Type B pancreatic cell (in vitro differentiated cells): ENCODE measurements around the gene DDR1. TPM values are rescaled to one million over a fixed set of nuclear protein-coding genes. Genes with fewer than 3 reads are reported as not detected.

Experiments
- DNase-seq: peaks from one replicate; pipeline ENCODE4 v3.0.0; 2021; ENCODE audit warnings: mixed read lengths; ENCODE audit not compliant: unreplicated experiment; ENCODE audit errors: extremely low spot score
- H3K27ac Mint-ChIP-seq: 2 replicates; pipeline ENCODE4 v1.8.0; 2021; ENCODE audit warnings: mild to moderate bottlenecking, mixed read lengths
- H3K27me3 Mint-ChIP-seq: 2 replicates; pipeline ENCODE4 v1.8.0; 2021; ENCODE audit warnings: mixed read lengths
- H3K36me3 Mint-ChIP-seq: 2 replicates; pipeline ENCODE4 v1.8.0; 2021; ENCODE audit warnings: mixed read lengths
- H3K4me1 Mint-ChIP-seq: one replicate; pipeline ENCODE4 v1.8.0; 2021; ENCODE audit warnings: mixed read lengths; ENCODE audit not compliant: unreplicated experiment
- H3K4me3 Mint-ChIP-seq: 2 replicates; pipeline ENCODE4 v1.8.0; 2021; ENCODE audit warnings: mild to moderate bottlenecking, mixed read lengths
- H3K9me3 Mint-ChIP-seq: 2 replicates; pipeline ENCODE4 v1.8.0; 2021; ENCODE audit warnings: mixed read lengths
- total RNA-seq: library from RNA; stranded (reverse); gene quantifications from 2 replicates; pipeline ENCODE4 v1.2.1, GENCODE V29; 2021; ENCODE audit warnings: low replicate concordance
- TF ChIP-seq, protein P1 (sequence below): fragments of 200-600 bp; sonication (generic); conservative IDR thresholded peaks from 2 replicates; pipeline ENCODE4 v1.5.0; 2021; ENCODE audit warnings: antibody characterized with exemption, mild to moderate bottlenecking

The DDR1 gene
- total RNA-seq, 1 donor from 2014 or later: 197 TPM

DNA sequence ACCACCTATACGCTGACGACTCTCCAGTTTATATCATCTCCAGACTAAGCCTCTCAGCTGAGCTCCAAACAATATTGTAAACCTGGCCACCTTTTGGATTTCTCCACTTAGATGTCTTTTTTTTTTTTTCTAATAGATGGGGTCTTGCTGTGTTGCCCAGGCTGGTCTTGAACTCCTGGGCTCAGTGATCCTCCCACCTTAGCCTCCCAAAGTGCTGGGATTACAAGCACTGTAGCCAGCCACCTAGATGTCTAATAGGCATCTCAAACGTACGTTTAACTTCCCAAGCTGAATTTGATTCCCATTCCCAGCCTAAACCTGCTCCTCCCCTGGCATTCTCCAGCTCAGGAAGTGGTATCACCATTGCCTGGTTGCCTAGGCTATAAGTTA is 5.2 kb downstream of the DDR1 start:
- peaks cover 23% of the 10 kb centered on the region for H3K36me3 Mint-ChIP-seq
- no peaks in the 10 kb centered on the region for H3K27me3 Mint-ChIP-seq
- TF ChIP-seq, protein P1, sequence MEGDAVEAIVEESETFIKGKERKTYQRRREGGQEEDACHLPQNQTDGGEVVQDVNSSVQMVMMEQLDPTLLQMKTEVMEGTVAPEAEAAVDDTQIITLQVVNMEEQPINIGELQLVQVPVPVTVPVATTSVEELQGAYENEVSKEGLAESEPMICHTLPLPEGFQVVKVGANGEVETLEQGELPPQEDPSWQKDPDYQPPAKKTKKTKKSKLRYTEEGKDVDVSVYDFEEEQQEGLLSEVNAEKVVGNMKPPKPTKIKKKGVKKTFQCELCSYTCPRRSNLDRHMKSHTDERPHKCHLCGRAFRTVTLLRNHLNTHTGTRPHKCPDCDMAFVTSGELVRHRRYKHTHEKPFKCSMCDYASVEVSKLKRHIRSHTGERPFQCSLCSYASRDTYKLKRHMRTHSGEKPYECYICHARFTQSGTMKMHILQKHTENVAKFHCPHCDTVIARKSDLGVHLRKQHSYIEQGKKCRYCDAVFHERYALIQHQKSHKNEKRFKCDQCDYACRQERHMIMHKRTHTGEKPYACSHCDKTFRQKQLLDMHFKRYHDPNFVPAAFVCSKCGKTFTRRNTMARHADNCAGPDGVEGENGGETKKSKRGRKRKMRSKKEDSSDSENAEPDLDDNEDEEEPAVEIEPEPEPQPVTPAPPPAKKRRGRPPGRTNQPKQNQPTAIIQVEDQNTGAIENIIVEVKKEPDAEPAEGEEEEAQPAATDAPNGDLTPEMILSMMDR: no peak
- no peaks in the 10 kb centered on the region for H3K9me3 Mint-ChIP-seq
- H3K27ac Mint-ChIP-seq: peak overlapping the region; percentile 78
- H3K4me3 Mint-ChIP-seq: no peak overlapping the region
- H3K4me1 Mint-ChIP-seq: peaks cover 43% of the 10 kb centered on the region
- DNase-seq: no peak

DNA sequence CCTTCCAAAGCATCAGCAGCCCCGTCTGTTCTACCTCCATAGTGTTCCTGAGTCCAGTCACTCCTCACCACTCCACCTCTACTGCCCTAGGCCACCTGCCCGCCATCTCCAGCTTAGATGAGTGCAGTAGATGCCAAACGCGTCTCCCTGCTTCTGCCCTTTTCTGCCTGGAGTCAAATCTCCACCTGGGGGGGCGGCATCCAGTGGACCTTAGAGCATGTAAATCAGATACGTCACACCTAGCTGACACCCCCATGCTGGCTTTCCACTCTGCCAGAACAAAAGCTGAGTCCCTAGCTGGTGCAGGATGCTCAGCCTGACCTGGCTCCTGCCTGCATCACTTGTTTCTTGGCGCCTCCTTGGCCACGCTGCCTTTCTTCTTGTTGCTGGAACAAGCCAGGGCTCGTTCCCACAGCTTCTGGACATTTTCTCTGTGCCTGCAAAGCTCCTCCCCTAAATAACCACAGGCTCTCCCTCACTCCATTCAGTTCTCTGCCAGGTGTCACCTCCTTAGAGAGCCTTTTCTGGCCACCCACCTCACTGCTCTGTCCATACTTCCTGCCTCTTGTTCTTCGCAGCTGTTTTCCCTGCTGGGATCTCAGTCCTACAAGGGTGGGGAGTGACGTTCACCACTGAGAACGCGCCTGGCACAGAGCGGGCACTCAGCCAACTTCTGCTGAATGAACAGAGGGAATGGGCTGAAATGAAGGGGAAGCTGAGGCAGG is 5.8 kb downstream of the DDR1 start:
- no peak for DNase-seq
- peak overlapping the region; percentile 78 for H3K27ac Mint-ChIP-seq
- no peak overlapping the region for H3K4me3 Mint-ChIP-seq
- H3K4me1 Mint-ChIP-seq: peaks cover 43% of the 10 kb centered on the region
- no peaks in the 10 kb centered on the region for H3K27me3 Mint-ChIP-seq
- TF ChIP-seq, protein P1: no peak
- H3K9me3 Mint-ChIP-seq: no peaks in the 10 kb centered on the region
- H3K36me3 Mint-ChIP-seq: peaks cover 29% of the 10 kb centered on the region

DNA sequence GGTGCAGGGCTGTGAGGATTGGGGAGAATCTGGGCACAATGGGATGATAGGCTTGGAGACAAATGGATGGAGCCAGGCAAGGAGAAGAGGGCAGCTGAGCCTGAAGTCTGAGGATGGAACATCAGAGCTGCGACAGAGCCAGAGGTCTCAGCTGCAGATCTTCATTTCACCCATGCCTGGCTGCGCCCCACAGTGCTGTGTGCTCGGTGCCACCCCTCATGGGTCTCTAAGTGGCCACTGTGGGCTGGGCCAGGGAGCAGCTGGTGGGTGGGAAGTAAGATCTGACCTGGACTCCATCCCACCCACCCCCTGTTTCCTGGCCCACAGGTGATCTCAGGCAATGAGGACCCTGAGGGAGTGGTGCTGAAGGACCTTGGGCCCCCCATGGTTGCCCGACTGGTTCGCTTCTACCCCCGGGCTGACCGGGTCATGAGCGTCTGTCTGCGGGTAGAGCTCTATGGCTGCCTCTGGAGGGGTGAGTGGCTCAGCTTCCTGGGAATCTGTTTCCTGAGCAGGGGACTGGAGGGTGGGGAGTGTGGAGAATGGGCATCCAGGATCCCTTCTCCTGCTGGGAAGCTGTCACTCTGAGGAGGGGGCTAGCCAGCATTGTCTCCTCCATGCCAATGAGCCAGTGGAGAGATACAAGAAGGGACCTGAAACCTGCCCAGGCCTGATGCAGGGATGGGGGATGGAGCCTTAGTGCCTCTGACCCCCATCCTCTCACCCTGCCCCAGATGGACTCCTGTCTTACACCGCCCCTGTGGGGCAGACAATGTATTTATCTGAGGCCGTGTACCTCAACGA is 6.5 kb downstream of the DDR1 start:
- Mint-ChIP-seq H3K27ac (no peak overlapping the region), H3K36me3 (peaks cover 25% of the 10 kb centered on the region)

DNA sequence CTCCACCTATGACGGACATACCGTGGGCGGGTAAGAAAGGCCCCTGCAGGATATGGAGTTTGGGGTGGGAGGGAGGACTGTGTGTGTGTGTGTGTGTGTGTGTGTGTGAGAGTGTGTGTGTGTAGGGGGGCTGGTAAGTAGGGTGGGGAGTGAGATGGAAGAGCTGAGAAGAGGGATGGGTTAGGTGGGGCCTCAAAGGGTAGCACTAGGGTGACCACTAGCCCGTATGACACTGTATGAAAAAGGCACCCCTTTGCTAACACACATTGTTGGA is 7.1 kb downstream of the DDR1 start:
- TF ChIP-seq, protein P1: no peak
- no peak for DNase-seq
- Mint-ChIP-seq H3K27me3 (no peaks in the 10 kb centered on the region), H3K4me1 (peaks cover 30% of the 10 kb centered on the region), H3K9me3 (no peaks in the 10 kb centered on the region), H3K36me3 (peaks cover 25% of the 10 kb centered on the region), H3K27ac (no peak overlapping the region), H3K4me3 (no peak overlapping the region)

More for the DNA sequence above, 6.5 kb downstream of the DDR1 start:
- no peak for DNase-seq
- no peaks in the 10 kb centered on the region for H3K9me3 Mint-ChIP-seq
- peaks cover 35% of the 10 kb centered on the region for H3K4me1 Mint-ChIP-seq
- H3K4me3 Mint-ChIP-seq: no peak overlapping the region
- TF ChIP-seq, protein P1: no peak
- H3K27me3 Mint-ChIP-seq: no peaks in the 10 kb centered on the region

DNA sequence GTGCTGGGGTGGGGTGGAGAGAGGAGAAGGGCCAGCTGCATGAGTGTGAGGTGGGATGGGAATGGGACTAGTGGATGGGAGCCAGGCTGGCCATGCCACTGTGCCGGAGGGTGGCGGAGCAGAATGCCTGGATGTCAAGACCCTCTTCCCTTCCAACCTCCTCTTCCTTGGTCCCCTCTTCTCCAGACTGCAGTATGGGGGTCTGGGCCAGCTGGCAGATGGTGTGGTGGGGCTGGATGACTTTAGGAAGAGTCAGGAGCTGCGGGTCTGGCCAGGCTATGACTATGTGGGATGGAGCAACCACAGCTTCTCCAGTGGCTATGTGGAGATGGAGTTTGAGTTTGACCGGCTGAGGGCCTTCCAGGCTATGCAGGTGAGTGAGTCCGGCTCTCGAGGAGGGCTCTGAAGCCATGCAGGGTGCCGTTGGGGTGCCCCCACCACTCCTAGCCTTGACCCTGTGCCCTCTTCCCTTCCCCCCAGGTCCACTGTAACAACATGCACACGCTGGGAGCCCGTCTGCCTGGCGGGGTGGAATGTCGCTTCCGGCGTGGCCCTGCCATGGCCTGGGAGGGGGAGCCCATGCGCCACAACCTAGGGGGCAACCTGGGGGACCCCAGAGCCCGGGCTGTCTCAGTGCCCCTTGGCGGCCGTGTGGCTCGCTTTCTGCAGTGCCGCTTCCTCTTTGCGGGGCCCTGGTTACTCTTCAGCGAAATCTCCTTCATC is 7.7 kb downstream of the DDR1 start:
- Mint-ChIP-seq H3K27ac (no peak overlapping the region), H3K9me3 (no peaks in the 10 kb centered on the region), H3K27me3 (no peaks in the 10 kb centered on the region), H3K4me3 (no peak overlapping the region), H3K36me3 (peaks cover 25% of the 10 kb centered on the region), H3K4me1 (peaks cover 24% of the 10 kb centered on the region)
- TF ChIP-seq, protein P1: no peak
- no peak for DNase-seq
